ENCODE data around the gene ITGA4. TPM values are rescaled to one million over a fixed set of nuclear protein-coding genes. Genes with fewer than 3 reads are reported as not detected.

The ITGA4 gene
- polyA plus RNA-seq, 1 experiment = 16.7 TPM

DNA sequence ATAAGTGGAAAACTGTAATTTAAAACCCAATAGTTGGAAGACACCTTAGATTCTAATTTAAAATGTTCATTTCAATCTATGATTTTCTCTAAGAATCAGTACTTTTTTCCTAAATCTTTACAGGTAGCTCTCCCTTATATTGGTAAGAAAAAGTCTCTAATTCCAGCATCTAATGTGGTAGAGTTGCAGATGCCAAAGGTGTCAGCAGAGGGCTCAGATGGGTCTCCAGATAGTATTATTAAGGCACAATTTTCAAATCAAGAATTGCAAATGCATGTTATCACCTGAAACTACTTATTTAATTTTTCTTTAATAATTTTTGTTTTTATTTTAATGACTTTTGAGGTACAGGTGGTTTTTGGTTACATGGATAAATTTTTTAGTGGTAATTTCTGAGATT lies 25.5 kb upstream of the ITGA4 start:
- no peak for DNase-seq (ENCODE audit: low read depth, low spot score)
- no peaks in the 10 kb centered on the region for H3K27me3 ChIP-seq (ENCODE audit: control insufficient read depth, insufficient read depth, low read length)
- TF ChIP-seq, protein P1, sequence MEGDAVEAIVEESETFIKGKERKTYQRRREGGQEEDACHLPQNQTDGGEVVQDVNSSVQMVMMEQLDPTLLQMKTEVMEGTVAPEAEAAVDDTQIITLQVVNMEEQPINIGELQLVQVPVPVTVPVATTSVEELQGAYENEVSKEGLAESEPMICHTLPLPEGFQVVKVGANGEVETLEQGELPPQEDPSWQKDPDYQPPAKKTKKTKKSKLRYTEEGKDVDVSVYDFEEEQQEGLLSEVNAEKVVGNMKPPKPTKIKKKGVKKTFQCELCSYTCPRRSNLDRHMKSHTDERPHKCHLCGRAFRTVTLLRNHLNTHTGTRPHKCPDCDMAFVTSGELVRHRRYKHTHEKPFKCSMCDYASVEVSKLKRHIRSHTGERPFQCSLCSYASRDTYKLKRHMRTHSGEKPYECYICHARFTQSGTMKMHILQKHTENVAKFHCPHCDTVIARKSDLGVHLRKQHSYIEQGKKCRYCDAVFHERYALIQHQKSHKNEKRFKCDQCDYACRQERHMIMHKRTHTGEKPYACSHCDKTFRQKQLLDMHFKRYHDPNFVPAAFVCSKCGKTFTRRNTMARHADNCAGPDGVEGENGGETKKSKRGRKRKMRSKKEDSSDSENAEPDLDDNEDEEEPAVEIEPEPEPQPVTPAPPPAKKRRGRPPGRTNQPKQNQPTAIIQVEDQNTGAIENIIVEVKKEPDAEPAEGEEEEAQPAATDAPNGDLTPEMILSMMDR (IDR thresholded peaks at IDR 0.05; ENCODE audit: low read depth, low read length) = no peak
- no peak overlapping the region for H3K4me3 ChIP-seq (ENCODE audit: low read depth, low read length)
- H3K9me3 ChIP-seq (ENCODE audit: control insufficient read depth, insufficient read depth, low read length) = no peaks in the 10 kb centered on the region
- no peak overlapping the region for H3K27ac ChIP-seq (ENCODE audit: low read depth, low read length)
- POLR2A ChIA-PET = no interaction called here
- CTCF ChIA-PET = interaction anchor here (0.5 to 2.0 kb wide), 4 partner anchors 11 to 884 kb away, joined by 3 to 5 read pairs (median 4); no protein-coding TSS in a partner anchor

DNA sequence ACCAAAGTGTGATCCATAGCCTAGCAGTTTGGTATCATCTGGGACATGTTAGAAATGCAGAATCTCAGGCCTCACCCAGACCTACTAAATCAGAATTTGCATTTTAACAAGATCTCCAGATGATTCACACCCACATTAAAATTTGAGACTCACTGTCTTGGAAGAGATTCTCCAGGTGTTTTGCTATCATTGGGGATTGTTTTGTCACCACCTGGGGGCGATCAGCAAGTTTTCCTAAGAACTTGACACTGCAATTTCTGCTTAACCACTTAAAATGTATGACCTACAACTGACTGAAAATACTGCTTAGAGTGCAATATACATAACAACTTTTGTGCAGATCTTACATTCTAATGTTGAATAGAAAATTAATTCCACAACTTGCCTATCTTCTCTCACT lies 18.9 kb upstream of the ITGA4 start:
- TF ChIP-seq, protein P1 (IDR thresholded peaks at IDR 0.05; ENCODE audit: low read depth, low read length) = no peak
- H3K27ac ChIP-seq (ENCODE audit: low read depth, low read length) = no peak overlapping the region
- ChIA-PET POLR2A (no interaction called here), CTCF (interaction anchor here (1.1 kb wide), 1 partner anchor 19 kb away, joined by 3 read pairs; the partner anchor contains the start of gene ITGA4)
- H3K27me3 ChIP-seq (ENCODE audit: control insufficient read depth, insufficient read depth, low read length) = no peaks in the 10 kb centered on the region
- DNase-seq (ENCODE audit: low read depth, low spot score) = no peak
- H3K9me3 ChIP-seq (ENCODE audit: control insufficient read depth, insufficient read depth, low read length) = no peaks in the 10 kb centered on the region
- H3K4me3 ChIP-seq (ENCODE audit: low read depth, low read length) = no peak overlapping the region

DNA sequence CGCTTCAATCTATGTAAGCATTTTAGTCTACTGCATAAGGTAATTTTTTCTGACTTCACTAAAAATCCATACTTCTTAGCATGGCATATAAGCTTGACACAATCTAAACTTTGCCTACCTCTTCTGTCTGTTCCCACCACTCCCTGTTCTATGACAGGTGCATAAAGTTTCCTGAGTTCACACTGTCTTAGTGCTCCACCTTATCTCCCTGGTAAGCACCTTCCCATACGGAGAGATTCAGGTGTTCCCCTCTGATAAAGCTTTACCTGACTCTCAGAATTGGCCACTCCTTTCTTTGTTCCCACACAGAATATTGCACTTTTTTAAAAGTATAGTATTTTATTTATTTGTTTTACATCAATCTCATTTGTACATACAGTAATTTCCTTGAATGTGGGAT lies 16.8 kb upstream of the ITGA4 start:
- CTCF ChIA-PET = no interaction called here

DNA sequence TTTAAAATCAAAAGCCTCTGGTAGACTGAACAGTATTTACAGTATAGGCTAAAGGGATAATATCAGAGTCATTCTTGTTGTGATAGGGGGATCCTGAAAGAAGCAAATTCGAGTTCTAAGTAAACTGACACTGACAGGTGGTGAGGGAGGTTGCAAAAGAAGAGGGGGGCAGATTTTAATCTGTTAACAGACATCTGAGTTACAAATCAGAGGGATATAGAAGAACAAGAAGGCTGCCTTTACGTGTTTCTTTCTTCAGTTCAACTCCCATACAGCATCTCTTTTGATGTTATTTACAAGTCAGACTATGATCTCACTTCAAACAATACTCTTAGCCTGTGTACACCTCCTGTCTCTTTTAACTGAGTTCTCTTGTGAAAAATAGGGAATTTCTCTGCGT lies 16.3 kb upstream of the ITGA4 start:
- CTCF ChIA-PET = no interaction called here

More for the DNA sequence above, 16.8 kb upstream of the ITGA4 start:
- H3K27ac ChIP-seq (ENCODE audit: low read depth, low read length) = no peak overlapping the region
- no peaks in the 10 kb centered on the region for H3K9me3 ChIP-seq (ENCODE audit: control insufficient read depth, insufficient read depth, low read length)
- H3K27me3 ChIP-seq (ENCODE audit: control insufficient read depth, insufficient read depth, low read length) = no peaks in the 10 kb centered on the region
- POLR2A ChIA-PET = no interaction called here
- TF ChIP-seq, protein P1 (IDR thresholded peaks at IDR 0.05; ENCODE audit: low read depth, low read length) = no peak
- H3K4me3 ChIP-seq (ENCODE audit: low read depth, low read length) = no peak overlapping the region
- DNase-seq (ENCODE audit: low read depth, low spot score) = no peak

DNA sequence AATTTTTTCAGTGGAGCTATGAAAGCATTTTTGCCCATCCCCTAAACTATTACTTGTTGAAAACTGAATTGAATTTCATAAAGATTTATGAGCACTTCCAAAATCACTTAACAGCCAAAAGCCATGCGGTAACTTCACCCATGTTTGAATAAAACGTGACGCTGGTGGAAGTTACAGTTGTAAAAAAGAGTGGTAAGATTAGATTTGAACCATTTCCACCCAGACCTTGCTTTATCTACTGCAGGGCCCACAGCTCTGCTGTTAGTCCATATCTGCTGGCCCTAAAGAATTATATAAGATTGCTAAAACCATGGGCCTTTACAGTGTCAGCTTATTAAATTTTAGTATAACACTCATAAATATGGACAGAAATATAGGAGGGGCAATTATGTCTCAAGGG lies 15.5 kb upstream of the ITGA4 start:
- TF ChIP-seq, protein P1 (IDR thresholded peaks at IDR 0.05; ENCODE audit: low read depth, low read length) = no peak
- H3K27me3 ChIP-seq (ENCODE audit: control insufficient read depth, insufficient read depth, low read length) = no peaks in the 10 kb centered on the region
- H3K27ac ChIP-seq (ENCODE audit: low read depth, low read length) = no peak overlapping the region
- ChIA-PET CTCF (interaction anchor here (1.1 kb wide), 1 partner anchor 15 kb away, joined by 3 read pairs; no protein-coding TSS in a partner anchor), POLR2A (no interaction called here)
- no peaks in the 10 kb centered on the region for H3K9me3 ChIP-seq (ENCODE audit: control insufficient read depth, insufficient read depth, low read length)
- DNase-seq (ENCODE audit: low read depth, low spot score) = no peak
- H3K4me3 ChIP-seq (ENCODE audit: low read depth, low read length) = no peak overlapping the region

More for the DNA sequence above, 16.3 kb upstream of the ITGA4 start:
- POLR2A ChIA-PET = no interaction called here
- H3K9me3 ChIP-seq (ENCODE audit: control insufficient read depth, insufficient read depth, low read length) = no peaks in the 10 kb centered on the region
- no peaks in the 10 kb centered on the region for H3K27me3 ChIP-seq (ENCODE audit: control insufficient read depth, insufficient read depth, low read length)
- no peak overlapping the region for H3K4me3 ChIP-seq (ENCODE audit: low read depth, low read length)
- TF ChIP-seq, protein P1 (IDR thresholded peaks at IDR 0.05; ENCODE audit: low read depth, low read length) = no peak
- DNase-seq (ENCODE audit: low read depth, low spot score) = no peak
- no peak overlapping the region for H3K27ac ChIP-seq (ENCODE audit: low read depth, low read length)

All from AG04450 (cell line).